HG03460 (cell line): ENCODE data around the gene C1RL.

Source experiments
- ATAC-seq: cut with Tn5 transposase; IDR thresholded peaks from one replicate; pipeline ENCODE4 v1.9.1; 2021; ENCODE audit not compliant: unreplicated experiment

Gene C1RL

DNA sequence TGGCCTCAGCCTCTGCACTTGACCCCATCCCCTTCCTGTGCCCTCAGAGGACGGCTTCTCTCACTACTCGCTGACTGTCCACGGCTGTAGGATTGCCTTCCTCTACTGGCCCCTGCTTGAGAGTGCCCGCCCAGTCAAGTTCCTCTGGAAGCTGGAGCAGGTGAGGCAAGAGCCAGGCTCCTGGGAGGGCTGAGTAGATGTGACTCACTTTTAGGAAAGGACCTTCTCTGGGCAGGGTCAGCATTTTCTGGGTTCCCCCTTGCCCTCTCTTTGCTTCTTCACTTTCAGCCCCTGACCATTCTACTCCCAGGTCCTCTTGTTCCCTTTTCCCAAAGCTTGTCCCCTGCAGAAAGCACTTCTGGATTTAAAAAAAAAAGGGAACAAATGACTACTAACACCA, 28.9 kb upstream of the C1RL start:
- ATAC-seq: no peak

DNA sequence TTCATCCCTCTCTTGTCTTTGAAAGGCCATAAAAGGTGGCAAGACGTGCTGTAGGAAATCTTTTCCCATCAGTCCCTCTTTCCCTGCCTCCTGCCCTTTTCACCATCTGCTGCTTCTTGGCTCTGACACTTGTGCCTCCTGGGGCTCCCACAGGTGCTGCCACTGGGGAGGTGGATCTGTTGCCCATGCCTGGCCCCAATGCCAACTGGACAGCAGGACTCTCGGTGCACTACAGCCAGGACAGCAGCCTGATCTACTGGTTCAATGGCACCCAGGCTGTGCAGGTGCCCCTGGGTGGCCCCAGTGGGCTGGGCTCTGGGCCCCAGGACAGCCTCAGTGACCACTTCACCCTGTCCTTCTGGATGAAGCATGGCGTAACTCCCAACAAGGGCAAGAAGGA, 27.7 kb upstream of the C1RL start:
- no peak for ATAC-seq

- ATAC-seq: no peak
Observed at GRCh38 chr12:7136071-7136470, 27.1 kb upstream of the C1RL start.

- no peak for ATAC-seq
Observed at GRCh38 chr12:7134396-7135166, 25.6 kb upstream of the C1RL start.

GRCh38 chr12:7131502-7131866, 22.5 kb upstream of the C1RL start:
- no peak for ATAC-seq

- ATAC-seq: no peak
Observed at GRCh38 chr12:7130701-7131501, 21.9 kb upstream of the C1RL start.

DNA sequence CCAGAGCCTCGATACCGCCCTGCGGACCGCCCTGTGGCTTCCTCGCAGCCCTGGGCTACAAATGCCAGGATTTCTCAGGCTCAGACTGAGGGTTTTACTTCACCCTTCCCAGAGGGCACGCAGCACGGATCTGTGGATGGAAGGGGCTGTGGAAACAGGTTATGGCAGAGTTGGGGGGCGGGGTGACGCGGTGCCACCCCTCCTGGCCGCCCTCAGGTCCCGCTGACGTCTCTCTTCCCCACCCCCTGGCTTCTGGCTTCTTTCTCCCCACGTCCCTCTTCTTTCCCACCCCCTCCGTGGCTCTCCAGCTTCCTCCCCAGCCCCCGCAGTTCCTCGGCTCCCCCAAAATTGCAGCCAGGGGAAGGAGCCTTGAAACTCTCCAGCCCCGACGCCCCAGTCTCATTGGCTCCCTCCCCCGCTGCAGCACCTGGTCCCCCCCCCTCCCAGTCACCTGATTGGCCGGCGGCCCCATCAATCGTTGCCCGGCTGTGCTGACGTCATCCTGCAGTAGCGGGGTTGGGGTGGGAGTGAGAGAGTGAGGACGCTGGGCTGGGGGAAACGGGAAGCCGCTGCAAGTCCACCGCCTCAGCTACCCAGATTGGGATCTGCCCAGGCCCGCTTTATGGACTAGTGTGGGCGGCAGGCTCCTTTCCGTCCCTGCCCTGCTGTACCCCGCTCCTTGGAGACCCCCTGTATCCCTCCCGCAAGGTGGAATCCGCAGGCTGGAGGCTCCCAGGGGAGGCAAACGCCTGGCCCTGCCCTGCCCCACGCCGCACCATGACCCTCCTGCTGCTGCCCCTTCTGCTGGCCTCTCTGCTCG, 21.1 kb upstream of the C1RL start, which contains the start of gene CLSTN3:
Gene CLSTN3 (plus strand): TSS at position 500 of the 820 bp plus-strand sequence. CDS start 278 bp downstream, at position 778.
- peak; percentile 83 for ATAC-seq

DNA sequence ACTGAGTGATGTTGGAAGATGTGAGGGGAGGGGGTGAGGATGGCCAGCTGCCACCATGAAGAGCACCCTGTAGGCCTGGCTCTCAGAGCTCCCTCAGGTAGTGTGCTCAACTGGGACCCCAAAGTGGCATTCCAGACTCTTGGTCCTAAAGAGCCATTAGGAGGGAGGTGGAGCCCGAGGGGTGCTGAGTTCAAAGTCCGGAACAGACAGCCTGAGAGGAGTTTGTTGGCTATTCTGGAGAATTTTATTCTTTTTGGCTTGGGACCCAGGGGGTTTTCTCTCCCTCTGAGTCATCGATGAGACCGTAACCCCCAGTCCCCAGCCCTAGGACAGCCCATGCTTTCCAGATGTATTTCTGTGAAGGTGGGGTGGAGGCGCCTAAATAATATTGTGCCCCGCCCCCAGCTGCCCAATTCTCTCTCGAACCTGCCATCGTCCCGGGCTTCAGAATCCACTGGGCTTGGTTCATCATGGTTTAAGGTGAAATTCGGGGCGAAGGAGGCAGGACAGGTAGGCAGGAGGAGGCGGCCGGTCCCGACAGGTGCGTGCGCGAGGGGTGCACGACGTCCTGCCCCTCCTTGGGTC, 20.4 kb upstream of the C1RL start:
- ATAC-seq: peak; percentile 18

GRCh38 chr12:7128681-7129286, 19.8 kb upstream of the C1RL start, which contains the start of gene RBP5:
RBP5 (minus strand) TSS chr12:7128889; CDS start chr12:7128775, 114 bp downstream.
- no peak for ATAC-seq

- no peak for ATAC-seq
Observed at GRCh38 chr12:7127916-7128626, 19.1 kb upstream of the C1RL start.

DNA sequence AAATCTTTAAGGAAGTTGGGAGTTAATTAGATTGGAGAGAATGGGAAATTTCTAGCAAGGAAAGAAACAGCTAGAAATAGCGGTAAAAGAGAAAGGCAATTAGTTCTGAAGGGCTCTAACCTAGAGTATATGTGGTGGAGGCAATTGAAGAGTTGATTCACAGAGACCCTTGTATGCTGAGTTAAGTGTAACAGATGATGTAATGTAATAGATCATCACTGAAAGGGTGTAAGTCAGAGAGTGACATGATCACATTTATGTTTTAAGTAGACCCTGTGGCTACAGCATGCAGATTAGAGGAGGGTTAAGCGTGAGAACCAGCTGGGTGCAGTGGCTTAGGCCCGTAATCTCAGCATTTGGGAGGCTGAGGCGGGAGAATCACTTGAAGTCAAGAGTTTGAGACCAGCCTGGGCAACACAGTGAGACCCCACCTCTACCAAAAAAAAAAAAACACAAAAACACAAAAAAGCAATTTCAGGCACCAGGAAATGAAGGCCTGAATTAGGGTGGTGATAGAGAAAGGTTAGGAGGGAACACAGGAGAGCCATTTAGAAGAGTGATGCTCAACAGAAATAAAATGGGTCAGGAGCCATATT, 16.7 kb upstream of the C1RL start:
- no peak for ATAC-seq

DNA sequence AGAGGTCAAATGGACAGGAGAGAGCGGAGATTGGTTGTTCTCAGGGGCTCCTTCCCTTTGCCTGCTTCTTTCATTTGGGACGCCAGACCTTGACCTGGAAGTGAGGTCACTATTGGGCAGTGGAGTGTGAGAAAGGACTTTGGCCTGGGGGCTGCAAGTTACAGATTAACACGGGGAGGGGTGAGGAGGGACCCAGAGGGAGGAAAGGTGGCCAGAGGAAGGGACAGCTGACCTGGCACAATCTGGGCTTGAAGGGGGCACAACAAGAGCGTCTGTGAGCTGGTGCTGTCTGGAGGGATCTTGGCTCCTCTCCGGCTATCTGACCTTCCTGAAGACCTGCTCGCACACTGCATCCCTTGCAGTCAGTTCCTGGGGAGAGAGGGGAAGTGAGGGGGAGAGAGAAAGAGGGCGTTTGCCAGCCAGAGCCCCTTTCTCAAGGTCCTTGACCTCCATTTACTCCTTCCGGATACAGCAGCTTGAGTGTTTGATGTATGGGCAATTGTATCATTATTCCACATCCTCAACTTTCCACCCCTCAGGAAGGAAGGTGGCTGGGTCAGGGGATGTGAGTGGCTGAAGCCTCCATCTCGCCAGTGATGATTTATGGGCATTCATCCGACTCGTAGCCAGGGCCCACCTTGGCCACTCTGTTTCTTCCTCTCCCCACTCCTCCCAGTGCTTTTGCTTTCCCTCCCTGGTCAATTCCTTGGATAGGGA, 14.9 kb upstream of the C1RL start:
- no peak for ATAC-seq

DNA sequence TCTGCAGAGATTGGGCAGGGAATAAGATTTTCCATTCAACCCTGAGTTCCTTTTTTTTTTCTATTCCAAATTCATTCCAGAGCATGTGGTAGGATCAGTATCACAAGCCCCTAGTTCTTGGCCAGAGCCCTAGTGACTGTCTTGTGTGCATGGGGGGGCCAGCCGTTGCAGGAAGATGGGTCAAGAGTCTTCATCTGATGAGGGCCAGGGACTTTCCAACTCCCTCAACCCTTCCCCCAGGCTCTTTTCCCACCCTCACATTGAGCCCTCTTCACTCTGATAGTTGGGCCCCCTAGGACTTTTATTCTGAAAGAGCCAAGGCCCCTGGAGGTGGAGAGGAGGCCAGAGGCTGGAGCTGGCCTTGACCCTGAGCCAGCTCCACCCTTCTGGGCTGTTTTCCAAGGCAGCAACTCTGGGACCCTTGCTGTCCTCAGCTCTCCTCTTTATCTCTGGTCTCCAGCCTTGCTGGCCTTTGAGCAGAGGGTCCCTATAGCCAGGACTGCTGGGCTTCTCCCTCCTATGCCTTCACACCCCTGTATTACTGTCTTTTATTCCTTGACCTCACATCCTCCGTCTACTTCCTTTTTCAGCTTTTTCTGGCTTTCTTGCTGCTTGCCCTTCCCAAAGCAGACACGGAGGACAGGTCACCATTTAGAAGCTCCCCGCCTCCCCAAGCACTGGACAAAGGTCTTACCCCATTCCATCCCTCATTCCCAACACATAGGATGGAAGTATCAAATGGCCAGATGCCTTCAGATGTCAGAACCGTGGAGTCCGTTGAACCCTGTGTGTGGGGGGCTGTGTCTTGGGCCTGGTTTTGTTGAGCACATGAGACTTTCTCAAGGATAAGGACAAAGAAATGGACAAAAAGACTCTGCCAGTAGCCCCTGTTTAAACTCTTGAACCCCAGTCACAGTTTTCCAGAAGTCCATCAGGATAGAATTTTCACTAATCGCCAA, 14.1 kb upstream of the C1RL start:
- ATAC-seq: no peak

DNA sequence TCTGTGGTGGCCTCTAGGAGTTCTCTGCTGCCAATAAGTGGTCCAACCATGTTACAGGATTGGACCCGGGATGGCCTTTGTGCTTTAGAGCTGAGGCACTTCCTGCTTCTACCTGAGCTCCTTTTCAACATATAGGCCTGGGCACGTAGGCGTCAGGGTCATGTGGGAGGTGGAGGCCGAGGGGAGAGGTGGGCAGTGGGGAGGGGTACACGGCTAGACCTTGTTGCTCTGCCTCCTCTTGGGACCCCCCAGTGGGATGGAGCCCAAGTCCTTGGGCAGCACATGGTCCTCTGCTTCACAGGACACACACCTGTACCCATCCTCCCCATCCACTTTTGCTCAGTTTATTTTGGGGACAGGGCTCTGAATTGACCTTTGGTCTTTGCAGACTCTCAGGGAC, 12.3 kb upstream of the C1RL start:
- ATAC-seq: no peak

DNA sequence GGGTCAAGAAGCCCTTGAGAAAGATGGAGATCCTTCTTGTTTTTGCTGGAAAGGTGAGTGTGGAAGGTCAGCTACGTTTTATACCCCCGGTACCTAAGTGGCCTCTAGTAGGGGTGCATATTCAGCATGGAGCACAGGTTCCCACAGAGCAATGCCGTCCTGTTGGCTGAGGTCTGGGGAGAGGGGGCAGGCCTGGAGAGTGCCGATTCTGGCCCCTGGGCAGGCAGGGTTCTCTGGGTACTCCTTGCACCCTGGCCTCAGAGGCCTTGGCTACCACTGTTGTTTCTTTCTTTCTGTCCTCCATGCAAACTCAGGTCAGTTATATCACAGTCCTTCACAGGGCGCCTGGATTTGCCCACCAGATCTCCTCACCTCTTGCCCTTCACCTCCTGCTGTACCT, 11.2 kb upstream of the C1RL start:
- ATAC-seq: no peak

DNA sequence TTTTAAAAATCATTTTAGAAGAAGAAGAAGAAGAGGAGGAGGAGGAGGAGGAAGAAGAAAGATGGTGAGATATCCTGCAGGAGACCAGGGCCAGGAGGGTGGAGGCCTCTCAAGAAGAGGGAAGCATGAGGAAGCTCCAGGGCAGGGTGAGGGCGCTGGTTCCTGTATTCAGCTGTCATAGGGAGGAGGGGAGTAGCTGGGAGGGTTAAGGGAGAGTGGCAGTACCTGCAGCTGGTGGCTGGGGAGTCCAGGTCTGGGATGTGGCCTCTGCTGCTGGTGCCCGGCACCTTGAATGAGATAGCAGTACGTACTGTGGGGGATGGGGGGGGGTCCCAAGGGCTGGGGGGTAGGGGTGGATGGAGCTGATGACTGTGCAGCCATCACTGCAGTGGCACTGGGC, 9.9 kb upstream of the C1RL start:
- no peak for ATAC-seq

- no peak for ATAC-seq
Observed at GRCh38 chr12:7117670-7118069, 8.7 kb upstream of the C1RL start.

GRCh38 chr12:7116916-7117315, 7.9 kb upstream of the C1RL start:
- ATAC-seq: no peak
